COLO829 (cell line): ENCODE results near the gene SCCPDH.

Source experiments
- DNase-seq: peaks from one replicate; pipeline ENCODE4 v3.0.0; 2012; ENCODE audit warnings: low spot score

SCCPDH gene

GRCh38 chr1:246785494-246786111 lies 61.4 kb downstream of the SCCPDH start:
- DNase-seq, result no peak

GRCh38 chr1:246786606-246787238 lies 62.5 kb downstream of the SCCPDH start:
- DNase-seq, result no peak

- no peak for DNase-seq
These were observed 63.7 kb downstream of the SCCPDH start for GRCh38 chr1:246787781-246788513.

- DNase-seq, result no peak
These were observed 64.7 kb downstream of the SCCPDH start for GRCh38 chr1:246788895-246789338.

GRCh38 chr1:246789454-246790339 lies 65.5 kb downstream of the SCCPDH start:
- DNase-seq, result no peak

- no peak for DNase-seq
These were observed 66.2 kb downstream of the SCCPDH start for GRCh38 chr1:246790364-246790763.

GRCh38 chr1:246790833-246791232 lies 66.6 kb downstream of the SCCPDH start:
- no peak for DNase-seq

- DNase-seq, result no peak
These were observed 67.2 kb downstream of the SCCPDH start for GRCh38 chr1:246791303-246791918.

- DNase-seq, result no peak
These were observed 68.4 kb downstream of the SCCPDH start for GRCh38 chr1:246792603-246793002.

- no peak for DNase-seq
These were observed 69.2 kb downstream of the SCCPDH start for GRCh38 chr1:246793356-246793896.

GRCh38 chr1:246794048-246794827 lies 70.0 kb downstream of the SCCPDH start:
- DNase-seq, result no peak

GRCh38 chr1:246794828-246795671 lies 70.8 kb downstream of the SCCPDH start:
- DNase-seq, result no peak

- DNase-seq, result no peak
These were observed 71.9 kb downstream of the SCCPDH start for GRCh38 chr1:246795906-246796694.

GRCh38 chr1:246797157-246797556 lies 72.9 kb downstream of the SCCPDH start:
- DNase-seq, result no peak

GRCh38 chr1:246797597-246797996 lies 73.4 kb downstream of the SCCPDH start:
- no peak for DNase-seq

- DNase-seq, result no peak
These were observed 73.9 kb downstream of the SCCPDH start for GRCh38 chr1:246798107-246798506.

- DNase-seq, result no peak
These were observed 74.6 kb downstream of the SCCPDH start for GRCh38 chr1:246798606-246799496.

GRCh38 chr1:246800356-246800755 lies 76.1 kb downstream of the SCCPDH start:
- no peak for DNase-seq
